HG03457 (cell line): ENCODE measurements around the gene EFTUD2.

Source experiments
- ATAC-seq: cut with Tn5 transposase; IDR thresholded peaks from one replicate; pipeline ENCODE4 v1.9.1; 2021; ENCODE audit warnings: moderate number of reproducible peaks; ENCODE audit not compliant: unreplicated experiment

The EFTUD2 gene

GRCh38 chr17:44889003-44889402, 10.2 kb downstream of the EFTUD2 start:
- no peak for ATAC-seq

- no peak for ATAC-seq
Measured at GRCh38 chr17:44887971-44888954, 11.0 kb downstream of the EFTUD2 start.

GRCh38 chr17:44887016-44887415, 12.2 kb downstream of the EFTUD2 start:
- no peak for ATAC-seq

GRCh38 chr17:44884941-44885340, 14.3 kb downstream of the EFTUD2 start:
- no peak for ATAC-seq

- ATAC-seq, result no peak
Measured at GRCh38 chr17:44881145-44881544, 18.1 kb downstream of the EFTUD2 start.

- no peak for ATAC-seq
Measured at GRCh38 chr17:44880062-44880461, 19.2 kb downstream of the EFTUD2 start.

- ATAC-seq, result no peak
Measured at GRCh38 chr17:44879376-44879775, 19.9 kb downstream of the EFTUD2 start.

- no peak for ATAC-seq
Measured at GRCh38 chr17:44878627-44879221, 20.5 kb downstream of the EFTUD2 start.

GRCh38 chr17:44877121-44877520, 22.1 kb downstream of the EFTUD2 start:
- ATAC-seq, result no peak

- ATAC-seq, result no peak
Measured at GRCh38 chr17:44875761-44876160, 23.5 kb downstream of the EFTUD2 start.

GRCh38 chr17:44872131-44872768, 27.0 kb downstream of the EFTUD2 start:
- ATAC-seq, result no peak

GRCh38 chr17:44871556-44871955, 27.7 kb downstream of the EFTUD2 start:
- ATAC-seq, result no peak

GRCh38 chr17:44867841-44868240, 31.4 kb downstream of the EFTUD2 start:
- ATAC-seq, result no peak

- no peak for ATAC-seq
Measured at GRCh38 chr17:44865931-44866330, 33.3 kb downstream of the EFTUD2 start.

GRCh38 chr17:44865231-44865660, 34.0 kb downstream of the EFTUD2 start:
- no peak for ATAC-seq

- ATAC-seq, result no peak
Measured at GRCh38 chr17:44864831-44865230, 34.4 kb downstream of the EFTUD2 start.

GRCh38 chr17:44863061-44863918, 36.0 kb downstream of the EFTUD2 start:
- ATAC-seq, result no peak

GRCh38 chr17:44862278-44862914, 36.8 kb downstream of the EFTUD2 start:
- ATAC-seq, result no peak

- ATAC-seq, result no peak
Measured at GRCh38 chr17:44859701-44860100, 39.5 kb downstream of the EFTUD2 start.

GRCh38 chr17:44854192-44854591, 45.1 kb downstream of the EFTUD2 start:
- no peak for ATAC-seq
